Measurements from ENCODE around the gene SLC27A2.

GRCh38 chr15:50137893-50138292 is 44.1 kb upstream of the SLC27A2 start:
- TF ChIP-seq MAX (IDR thresholded peaks at IDR 0.05) (no peak), GABPA (IDR thresholded peaks at IDR 0.05 in 1 of 2, conservative IDR thresholded peaks at IDR 0.05 in 1 of 2) (no peak), CTCF (IDR thresholded peaks at IDR 0.05; ENCODE audit: low read depth, low read length, missing input control) (no peak), SP1 (IDR thresholded peaks at IDR 0.05) (no peak), EGR1 (IDR thresholded peaks at IDR 0.05; ENCODE audit: low read depth in 2 of 2) (no peak), JUND (IDR thresholded peaks at IDR 0.05) (no peak), YY1 (IDR thresholded peaks at IDR 0.05) (no peak), ATF3 (IDR thresholded peaks at IDR 0.05) (no peak), RAD21 (IDR thresholded peaks at IDR 0.05) (no peak)
